KG1 (cell line): ENCODE results near the gene POGK.
"Not testable (repeated sequence)": the region's sequence is repeated elsewhere in the genome, so short reads cannot be mapped to it uniquely, and the experiment has no call there.

Experiments used
- DNase-seq: peaks from one replicate; lab custom pipeline; 2025; lab: John Stamatoyannopoulos, UW

POGK gene, protein sequence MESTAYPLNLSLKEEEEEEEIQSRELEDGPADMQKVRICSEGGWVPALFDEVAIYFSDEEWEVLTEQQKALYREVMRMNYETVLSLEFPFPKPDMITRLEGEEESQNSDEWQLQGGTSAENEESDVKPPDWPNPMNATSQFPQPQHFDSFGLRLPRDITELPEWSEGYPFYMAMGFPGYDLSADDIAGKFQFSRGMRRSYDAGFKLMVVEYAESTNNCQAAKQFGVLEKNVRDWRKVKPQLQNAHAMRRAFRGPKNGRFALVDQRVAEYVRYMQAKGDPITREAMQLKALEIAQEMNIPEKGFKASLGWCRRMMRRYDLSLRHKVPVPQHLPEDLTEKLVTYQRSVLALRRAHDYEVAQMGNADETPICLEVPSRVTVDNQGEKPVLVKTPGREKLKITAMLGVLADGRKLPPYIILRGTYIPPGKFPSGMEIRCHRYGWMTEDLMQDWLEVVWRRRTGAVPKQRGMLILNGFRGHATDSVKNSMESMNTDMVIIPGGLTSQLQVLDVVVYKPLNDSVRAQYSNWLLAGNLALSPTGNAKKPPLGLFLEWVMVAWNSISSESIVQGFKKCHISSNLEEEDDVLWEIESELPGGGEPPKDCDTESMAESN

DNA sequence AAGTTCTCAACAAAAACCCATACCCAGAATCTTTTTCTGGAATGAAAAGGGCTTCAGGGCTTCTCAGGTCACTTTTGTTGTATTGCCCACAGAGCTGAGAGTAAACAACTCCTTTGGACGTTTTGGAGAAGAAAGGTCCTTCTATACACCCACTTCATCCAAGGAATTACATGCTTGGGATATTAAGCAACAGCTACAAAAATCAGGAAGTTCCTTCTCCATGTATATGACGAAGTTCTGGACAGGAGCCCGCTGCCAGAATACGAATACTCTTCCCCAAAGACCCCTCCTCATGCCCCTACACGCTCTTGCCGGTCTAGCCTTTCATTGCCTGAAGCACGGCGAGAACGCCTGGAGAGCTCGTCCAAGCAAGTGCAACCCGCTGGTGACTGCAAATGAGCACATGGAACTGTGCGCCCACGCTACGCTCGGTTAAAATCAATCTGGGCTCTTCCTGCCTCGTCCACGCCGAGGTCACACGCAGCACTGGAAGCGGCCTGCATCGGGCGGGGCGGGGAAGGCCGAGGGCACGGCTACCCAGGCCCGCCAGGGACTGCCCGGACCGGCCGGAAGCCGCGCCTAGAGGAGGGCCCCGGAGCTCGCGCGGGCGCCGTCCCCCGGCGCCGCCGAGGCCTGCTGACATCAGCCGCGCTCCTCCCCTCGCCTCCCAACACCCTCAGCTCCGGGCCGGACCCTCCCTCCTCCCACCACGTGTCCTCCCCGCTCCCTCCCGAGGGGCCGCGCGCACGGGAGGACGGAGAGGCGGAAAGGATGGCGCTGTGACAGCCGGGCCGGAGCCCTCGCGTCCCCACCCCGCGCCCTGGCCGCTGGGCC lies at the start of gene POGK:
Gene POGK (plus strand): TSS at position 710 of the 834 bp plus-strand sequence. CDS start 1,482 bp downstream, outside the sequence.
- peak; percentile 61 for DNase-seq

DNA sequence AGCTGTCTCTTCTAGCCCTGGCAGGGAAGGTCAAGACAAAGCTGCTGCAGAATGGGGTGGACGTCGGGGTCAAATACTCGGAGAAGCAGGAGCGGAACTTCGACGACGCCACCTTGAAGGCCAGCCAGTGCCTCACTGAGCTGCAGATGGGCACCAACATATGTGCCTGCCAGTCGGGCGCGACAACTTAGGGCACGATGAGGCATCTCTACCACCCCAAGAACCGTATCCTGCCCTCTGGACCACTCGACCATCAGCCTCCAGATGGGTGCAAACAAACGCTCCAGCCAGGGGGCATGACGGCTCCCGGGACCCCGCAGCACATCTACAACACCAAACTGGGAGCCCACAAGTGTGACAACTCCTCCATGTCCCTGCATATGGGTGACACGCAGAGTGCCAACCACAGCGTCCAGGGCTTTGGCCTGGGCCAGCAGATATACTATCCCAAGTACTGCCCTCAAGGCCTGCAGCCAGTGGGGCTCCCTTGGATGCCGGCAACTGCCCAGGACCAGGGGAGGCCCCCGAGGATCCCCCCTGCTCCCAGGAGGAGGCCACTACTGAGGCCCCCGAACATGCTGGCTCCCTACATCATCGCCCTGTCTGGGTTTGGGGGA lies 42.5 kb upstream of the POGK start:
- no peak for DNase-seq

DNA sequence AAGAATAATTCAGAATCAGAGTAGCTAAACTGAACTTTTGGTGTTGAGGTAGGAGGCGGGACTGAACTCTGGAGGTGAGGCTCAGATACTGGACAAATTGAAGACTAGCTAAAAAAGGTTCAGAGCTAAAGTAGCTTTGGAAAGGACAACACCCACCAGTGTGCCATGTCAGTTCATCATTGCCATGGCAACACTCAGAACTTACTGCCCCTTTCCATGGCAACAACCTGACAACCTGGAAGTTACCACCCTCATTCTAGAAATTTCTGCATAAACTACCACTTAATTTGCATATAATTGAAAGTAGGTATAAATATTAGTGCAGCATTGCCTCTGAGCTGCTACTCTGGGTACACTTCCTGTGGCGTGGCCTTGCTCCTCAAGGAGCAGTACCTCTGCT lies 30.3 kb upstream of the POGK start:
- DNase-seq, result no peak

DNA sequence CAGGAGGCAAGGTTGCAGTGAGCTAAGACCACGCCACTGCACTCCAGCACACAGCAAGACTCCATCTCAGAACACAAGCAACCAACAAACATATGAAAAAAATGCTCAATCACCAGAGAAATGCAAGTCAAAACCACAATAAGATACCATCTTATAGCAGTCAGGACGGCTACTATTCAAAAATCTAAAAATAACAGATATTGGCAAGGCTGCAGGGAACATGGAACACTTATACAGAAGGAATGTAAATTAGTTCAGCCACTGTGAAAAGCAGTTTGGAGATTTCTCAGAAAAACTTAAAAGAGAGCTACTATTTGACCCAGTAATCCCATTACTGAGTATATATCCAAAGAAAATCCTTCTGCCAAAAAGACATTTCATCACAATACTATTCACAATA lies 27.6 kb upstream of the POGK start:
- no peak for DNase-seq

DNA sequence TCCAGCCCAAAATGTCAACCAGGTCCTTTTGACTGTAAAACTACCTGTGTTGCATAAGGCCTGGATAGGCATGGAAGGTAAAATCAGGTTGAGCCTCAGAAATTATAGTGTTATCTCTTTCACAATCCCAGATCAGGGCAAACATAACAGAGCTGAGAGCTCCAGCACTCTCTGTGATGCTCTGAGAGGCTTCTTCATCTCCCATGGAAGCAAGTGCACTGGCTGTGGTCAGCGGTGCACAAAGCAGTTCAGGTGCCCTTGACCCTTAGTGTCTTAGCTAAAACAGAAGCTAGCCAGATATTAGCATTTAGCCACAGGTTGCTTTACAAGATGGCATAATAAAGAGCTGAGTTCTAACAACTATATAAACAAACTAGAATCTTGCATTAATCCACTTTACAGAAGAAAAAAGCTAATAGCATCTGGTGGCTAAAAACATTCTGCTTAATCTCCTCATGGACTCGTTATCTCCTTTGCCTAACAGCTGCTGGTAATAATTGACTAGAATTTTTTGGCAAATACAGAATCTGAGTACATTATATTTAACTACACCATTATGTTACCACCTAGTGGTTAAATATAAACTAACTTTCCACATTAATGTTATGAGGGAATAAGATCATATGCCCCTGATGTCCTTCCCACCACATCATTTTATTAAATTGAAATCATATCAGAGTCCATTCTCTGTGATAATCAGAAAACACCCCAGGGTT lies 25.6 kb upstream of the POGK start:
- no peak for DNase-seq

DNA sequence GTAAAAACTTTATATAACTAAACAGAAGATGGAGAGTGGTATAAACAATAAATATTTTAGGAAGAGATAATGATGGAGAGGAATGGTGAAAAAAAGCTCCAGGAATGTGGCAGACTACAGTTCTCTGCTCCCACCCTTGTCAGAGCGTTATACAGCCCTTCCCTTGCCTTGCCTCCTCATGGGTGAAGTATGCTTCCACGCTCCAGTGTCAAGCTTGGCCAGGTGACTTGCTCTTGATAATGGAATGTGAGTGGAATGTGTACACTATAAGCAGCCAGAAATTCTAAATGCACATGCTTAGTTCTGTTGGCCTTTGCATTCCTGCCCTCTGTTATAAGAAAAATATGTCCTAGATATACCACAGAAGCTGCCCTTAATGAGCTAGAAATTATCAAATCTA lies 24.7 kb upstream of the POGK start:
- no peak for DNase-seq

DNA sequence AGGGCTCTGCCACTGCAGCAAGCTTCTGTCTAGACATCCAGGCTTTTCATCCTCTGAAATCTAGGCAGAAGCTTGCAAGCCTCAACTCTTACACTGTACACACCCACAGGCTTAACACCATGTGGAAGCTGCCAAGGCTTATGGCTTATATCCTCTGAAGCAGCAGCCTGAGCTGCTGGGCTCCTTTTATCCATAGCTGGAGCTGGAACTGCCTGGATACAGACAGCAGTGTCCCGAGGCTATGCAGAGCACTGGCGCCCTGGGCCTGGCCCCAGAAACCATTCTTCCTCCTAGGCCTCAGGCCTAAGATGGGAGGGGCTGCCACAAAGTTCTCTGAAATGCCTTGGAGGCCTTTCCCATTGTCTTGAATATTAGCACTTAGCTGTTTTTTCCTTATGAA lies 19.3 kb upstream of the POGK start:
- no peak for DNase-seq

DNA sequence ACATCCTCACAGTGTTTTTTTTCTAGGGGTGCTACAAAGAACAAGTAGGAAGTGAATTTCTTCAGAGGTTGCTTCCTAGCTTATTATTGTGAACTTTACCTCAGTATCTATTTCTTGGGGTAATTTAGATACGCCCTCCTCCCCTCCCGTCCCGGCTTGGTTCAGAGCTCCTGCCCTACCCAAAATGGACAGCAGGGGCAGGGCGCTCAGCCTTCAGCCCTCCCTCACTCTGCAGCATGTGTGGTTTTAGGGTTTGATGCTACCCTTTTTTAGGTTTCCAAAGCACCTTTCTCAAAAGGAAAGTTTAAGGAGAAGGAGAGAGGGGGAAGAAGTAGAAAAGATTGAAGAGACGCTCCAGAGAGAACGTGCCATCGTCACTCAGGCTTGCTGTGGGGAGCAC lies 16.9 kb upstream of the POGK start:
- DNase-seq, result no peak

DNA sequence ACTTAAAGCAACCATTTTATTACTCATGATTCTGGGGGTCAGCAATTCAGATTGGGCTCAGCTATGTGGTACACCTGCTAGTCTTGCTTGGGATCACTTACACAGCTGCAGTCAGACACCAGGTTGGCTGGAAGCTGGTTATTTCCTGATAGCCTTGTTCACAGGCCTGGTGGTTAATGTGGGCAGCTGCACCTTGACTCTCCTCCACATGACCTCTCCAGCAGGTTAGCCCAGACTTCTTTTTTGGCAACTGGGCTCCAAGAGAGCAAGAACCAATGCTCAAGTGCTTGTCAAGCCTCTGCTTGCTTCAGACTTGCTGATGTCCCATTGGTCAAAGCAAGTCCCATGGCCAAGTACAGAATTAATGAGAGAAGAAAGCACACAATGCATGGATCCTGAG lies 11.8 kb upstream of the POGK start:
- DNase-seq, result no peak

DNA sequence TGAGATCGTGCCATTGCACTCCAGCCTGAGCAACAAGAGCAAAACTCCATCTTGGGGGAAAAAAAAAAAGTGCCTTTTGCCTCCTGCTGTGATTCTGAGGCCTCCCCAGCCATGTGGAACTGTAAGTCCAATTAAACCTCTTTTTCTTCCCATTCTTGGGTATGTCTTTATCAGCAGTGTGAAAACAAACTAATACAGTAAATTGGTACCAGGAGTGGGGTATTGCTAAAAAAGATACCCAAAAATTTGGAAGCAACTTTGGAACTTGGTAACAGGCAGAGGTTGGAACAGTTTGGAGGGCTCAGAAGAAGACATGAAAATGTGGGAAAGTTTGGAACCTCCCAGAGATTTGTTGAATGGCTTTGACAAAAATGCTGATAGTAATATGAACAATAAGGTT lies 9.5 kb upstream of the POGK start:
- not testable (repeated sequence) for DNase-seq

DNA sequence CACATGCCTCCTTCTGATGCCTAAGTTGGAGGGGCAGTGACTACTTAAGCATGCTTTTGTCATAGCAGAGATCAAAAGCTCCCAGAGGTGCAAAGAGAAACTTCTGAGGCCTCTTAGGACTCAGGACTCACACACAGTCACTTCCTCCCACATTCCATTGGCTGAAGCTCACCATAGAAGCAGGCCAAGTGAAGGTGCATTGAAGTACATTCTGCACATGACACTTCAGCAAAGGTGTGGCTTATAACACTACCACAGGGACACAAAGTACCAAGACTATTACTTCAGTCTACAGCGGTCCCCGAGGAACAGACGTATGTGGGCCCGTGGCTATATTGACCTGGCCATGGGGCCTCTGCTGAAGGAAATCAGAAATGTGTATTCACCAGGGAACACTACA lies 2.5 kb upstream of the POGK start:
- no peak for DNase-seq

DNA sequence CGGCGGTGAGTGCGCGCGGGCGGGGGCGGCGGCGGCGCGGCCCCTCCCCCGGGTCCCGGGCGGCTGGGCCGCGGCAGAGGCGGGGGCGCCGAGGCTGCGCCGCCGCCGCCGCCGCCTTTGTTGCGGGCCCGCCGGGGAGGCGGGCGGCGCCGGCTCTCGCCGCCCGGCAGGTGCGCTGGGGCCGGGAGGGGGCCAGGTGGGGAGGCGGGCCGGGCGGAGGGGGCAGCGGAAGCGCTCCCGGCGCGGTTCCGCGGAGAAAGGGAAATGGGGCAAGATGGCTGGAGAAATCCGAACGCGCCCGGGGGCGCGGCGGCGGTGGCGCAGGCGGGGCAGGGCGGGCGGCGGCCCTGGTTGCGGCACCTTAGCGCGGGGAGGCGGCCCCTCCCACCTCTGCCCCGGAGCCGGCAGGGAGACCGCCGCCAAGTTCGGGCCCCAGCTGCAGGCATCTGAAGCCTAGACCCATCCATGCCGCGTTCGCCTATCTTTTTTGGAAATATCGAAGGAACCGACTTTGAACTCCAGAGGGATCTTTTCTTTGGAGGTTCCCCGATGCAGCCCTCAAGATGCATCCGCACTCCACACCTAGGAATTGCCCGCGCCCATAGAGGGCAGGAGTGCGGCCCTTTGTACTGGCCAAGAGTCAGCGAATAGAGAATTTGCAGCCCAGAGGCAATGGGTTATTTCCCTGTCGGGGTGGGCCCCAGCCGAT lies 479 bp downstream of the POGK start:
- DNase-seq, result no peak

DNA sequence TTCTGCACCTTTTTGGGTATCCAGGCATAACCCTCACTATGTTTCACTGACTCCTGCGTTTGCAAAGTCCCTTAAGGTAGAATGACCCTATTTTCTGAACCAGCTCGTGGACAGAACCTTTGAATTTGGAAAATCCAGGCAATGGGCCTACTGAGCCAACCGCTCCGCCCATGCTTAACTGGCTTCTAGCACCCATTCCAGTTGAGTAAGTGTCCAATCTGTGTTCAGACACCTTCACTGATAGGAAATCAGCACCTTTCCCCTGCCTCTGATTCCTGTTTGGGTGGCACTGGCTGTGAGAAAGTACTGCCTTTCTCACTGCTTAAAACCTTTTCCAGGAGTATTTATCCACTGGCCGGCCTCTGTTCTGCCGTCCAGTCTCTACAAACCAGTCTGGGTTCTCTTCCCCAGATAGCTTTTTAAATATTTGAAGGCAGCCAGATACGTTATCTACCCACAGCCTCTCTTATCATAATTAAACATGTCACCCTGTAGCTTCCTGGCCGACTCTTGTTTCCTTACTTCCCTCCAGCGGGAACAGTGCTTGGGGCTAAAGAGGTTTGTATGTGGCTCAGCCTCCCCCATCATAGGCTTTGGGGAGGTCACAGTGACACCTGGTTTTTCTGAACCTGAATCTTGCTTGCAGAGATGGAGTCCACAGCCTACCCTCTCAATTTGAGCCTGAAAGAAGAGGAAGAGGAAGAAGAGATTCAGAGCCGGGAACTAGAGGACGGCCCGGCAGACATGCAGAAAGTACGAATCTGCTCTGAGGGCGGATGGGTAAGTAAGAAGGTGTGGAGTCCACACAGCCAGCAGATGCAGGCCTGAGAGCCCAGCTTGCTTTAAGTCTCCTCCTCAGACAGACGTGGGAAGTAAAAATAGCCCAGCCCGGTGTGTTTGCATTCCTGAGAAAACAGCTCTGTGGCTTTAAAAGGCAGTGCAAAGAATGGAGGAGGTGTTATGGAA lies 1.3 kb downstream of the POGK start:
- DNase-seq, result no peak

DNA sequence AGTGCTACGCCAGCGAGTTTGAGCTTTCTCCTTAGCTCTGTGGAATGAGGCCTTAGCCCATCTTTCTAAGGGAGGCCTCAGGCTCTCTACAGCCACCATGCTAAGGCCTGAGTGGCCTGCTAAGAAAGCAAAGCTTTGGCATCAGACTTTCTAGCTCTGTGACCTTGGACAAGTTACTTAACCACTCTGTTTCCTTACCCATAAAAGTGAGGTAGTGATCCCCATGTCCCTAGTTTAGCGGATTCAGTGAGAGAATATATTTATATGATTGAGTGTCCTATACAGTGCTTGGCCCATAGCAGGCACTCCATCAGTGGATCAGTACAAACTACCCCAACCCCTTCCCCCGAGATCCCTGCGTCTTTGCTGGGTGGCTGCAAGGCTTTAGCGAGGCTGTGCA lies 4.0 kb downstream of the POGK start:
- no peak for DNase-seq

DNA sequence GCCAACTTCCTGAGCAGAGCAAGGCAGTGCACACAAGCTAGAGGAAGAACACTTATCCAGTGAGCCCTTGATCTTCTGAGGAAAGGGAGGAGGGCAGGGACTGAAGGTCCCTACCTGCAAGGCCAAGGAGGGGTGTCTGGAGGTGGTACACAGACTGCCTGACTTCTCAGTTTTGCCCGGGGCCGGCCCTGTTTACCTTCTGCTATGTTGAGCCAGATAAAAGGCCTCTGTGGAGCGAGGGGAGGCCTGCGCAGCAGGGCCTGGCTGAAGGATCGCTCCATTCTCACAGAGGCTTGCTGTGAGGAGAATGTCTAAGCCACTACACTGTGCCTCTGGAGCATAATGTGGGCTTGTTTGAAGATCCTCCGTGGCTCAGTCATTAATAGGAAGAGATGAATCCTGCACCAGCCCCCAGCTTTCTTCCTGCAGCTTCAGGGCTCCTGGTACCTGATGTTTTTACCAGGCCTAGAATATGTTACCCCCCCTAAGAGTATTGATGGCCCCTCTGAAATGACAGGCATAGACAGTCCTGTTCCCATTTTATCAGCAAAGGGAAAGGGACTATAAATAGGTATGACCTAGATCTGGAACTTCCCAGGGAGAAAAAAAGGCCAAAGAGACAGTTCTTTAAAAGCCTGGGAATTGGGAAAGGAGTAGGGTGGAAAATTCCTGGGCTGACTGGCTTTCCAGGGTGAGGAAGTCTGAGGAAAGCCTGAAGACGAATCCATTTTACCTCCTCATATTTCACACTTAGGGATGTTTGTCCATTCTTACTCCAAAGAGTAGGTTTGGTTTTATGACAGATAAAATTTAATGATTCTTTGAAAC lies 4.7 kb downstream of the POGK start:
- no peak for DNase-seq

DNA sequence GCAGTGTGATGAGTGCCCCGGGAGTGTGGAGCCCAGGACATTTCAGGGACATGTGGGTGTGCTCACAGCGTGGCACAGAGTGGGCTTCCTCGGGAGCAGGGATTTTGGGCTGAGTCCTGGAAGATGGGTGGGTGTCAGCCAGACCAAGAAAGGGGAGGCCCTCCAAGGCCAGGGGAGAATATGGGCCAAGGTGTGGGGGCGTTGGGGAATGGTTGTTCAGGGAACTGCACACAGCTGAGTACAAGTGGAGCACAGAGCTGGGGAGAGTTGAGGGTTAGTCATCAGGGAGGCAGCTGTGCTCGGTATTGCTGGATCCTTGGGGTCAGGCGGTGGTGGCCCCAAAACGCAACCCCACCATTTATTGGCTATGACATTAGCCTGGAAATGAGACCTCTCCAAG lies 5.5 kb downstream of the POGK start:
- DNase-seq, result no peak

DNA sequence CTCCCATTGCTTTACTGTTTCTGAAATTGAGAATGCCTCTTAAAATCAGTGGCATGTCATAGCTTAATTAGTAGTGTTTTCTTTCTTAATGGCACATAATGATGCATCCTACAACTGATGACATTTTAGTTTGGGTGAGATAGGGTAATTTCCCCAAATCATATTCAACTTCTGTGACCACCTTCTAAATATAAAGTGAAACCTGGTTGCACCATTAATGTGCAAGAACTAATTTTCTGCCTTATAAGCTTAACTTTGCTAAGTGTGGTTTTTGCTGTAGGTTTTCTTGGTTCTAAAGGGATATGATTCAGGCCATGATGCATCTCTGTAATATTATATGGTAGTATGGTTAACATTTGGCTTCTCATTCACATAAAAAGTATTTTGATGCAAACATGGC lies 8.9 kb downstream of the POGK start:
- no peak for DNase-seq

DNA sequence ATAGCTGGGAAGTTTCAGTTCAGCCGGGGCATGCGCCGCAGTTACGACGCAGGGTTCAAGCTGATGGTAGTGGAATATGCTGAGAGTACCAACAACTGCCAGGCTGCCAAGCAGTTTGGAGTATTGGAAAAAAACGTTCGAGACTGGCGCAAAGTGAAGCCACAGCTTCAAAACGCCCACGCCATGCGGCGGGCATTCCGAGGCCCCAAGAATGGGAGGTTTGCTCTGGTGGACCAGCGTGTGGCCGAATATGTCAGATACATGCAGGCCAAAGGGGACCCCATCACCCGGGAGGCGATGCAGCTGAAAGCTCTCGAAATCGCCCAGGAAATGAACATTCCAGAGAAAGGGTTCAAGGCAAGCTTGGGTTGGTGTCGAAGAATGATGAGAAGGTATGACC lies 9.9 kb downstream of the POGK start:
- no peak for DNase-seq

DNA sequence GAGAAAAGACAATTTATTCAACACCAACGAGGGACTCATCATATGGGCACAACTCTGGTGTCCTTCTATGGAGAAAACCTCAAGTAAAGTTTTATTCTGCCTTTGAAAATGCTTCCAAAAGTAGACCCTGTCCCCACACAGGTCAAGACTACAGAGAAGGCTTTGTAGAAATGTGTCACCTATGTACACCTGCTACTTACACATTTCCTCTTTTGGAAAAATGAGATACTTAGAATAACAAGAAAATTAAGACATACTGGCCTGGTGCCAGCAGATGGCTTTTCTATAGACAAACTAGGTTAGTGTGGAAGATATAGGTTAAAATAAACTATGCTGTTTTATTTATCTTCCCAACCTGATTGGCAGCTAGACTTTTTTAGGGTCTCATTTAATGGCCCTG lies 13.6 kb downstream of the POGK start:
- no peak for DNase-seq
